Stimulated activated CD8-positive, alpha-beta memory T cell treated with anti-CD3 and anti-CD28 coated beads, Interleukin-4, amount 100 ng/mL, for 4 hours (primary cell): Measurements from ENCODE around the gene GRK3.
"Not testable (repeated sequence)": the region's sequence is repeated elsewhere in the genome, so short reads cannot be mapped to it uniquely, and the experiment has no call there.

Experiments
- DNase-seq, 2 donors: peaks; one replicate each; pipeline ENCODE4 v3.0.0-alpha.2; 2020; ENCODE audit warnings: low read depth in 2 of 2, low spot score in 1 of 2

The GRK3 gene

GRCh38 chr22:25571969-25572707 is 7.7 kb downstream of the GRK3 start:
- not testable (repeated sequence) for DNase-seq

GRCh38 chr22:25572708-25573171 is 8.3 kb downstream of the GRK3 start:
- DNase-seq, result no peak

GRCh38 chr22:25573841-25574240 is 9.4 kb downstream of the GRK3 start:
- DNase-seq, result no peak

- DNase-seq, result no peak
Observed at GRCh38 chr22:25574736-25575135, 10.3 kb downstream of the GRK3 start.

GRCh38 chr22:25575674-25576392 is 11.4 kb downstream of the GRK3 start:
- DNase-seq, result not testable (repeated sequence)

- DNase-seq, result not testable (repeated sequence)
Observed at GRCh38 chr22:25581452-25581851, 17.0 kb downstream of the GRK3 start.

GRCh38 chr22:25582946-25583345 is 18.5 kb downstream of the GRK3 start:
- no peak for DNase-seq

- not testable (repeated sequence) for DNase-seq
Observed at GRCh38 chr22:25584993-25585392, 20.5 kb downstream of the GRK3 start.

- DNase-seq, result not testable (repeated sequence)
Observed at GRCh38 chr22:25589664-25590063, 25.2 kb downstream of the GRK3 start.

GRCh38 chr22:25593323-25593722 is 28.8 kb downstream of the GRK3 start:
- DNase-seq, result not testable (repeated sequence)

GRCh38 chr22:25598609-25599008 is 34.1 kb downstream of the GRK3 start:
- DNase-seq, result no peak

- DNase-seq, result no peak
Observed at GRCh38 chr22:25602445-25602844, 38.0 kb downstream of the GRK3 start.

- no peak for DNase-seq
Observed at GRCh38 chr22:25602916-25603315, 38.4 kb downstream of the GRK3 start.

- not testable (repeated sequence) for DNase-seq
Observed at GRCh38 chr22:25605146-25605545, 40.7 kb downstream of the GRK3 start.

- DNase-seq, result not testable (repeated sequence)
Observed at GRCh38 chr22:25605565-25605964, 41.1 kb downstream of the GRK3 start.

GRCh38 chr22:25611284-25611683 is 46.8 kb downstream of the GRK3 start:
- not testable (repeated sequence) for DNase-seq

- not testable (repeated sequence) for DNase-seq
Observed at GRCh38 chr22:25613131-25613530, 48.7 kb downstream of the GRK3 start.

- not testable (repeated sequence) for DNase-seq
Observed at GRCh38 chr22:25613558-25613957, 49.1 kb downstream of the GRK3 start.

- not testable (repeated sequence) for DNase-seq
Observed at GRCh38 chr22:25614791-25615190, 50.3 kb downstream of the GRK3 start.

GRCh38 chr22:25621986-25622385 is 57.5 kb downstream of the GRK3 start:
- DNase-seq, result no peak

GRCh38 chr22:25623310-25623734 is 58.8 kb downstream of the GRK3 start:
- DNase-seq, result no peak

- no peak for DNase-seq
Observed at GRCh38 chr22:25623851-25624250, 59.4 kb downstream of the GRK3 start.
